Activated effector memory CD4-positive, alpha-beta T cell treated with Interleukin-2 at 50 U/mL for 16 hours (primary cell): Measurements from ENCODE around the gene APBA2.

Experiments
- DNase-seq: peaks from one replicate; pipeline ENCODE4 v3.0.0-alpha.2; 2020

APBA2 gene

DNA sequence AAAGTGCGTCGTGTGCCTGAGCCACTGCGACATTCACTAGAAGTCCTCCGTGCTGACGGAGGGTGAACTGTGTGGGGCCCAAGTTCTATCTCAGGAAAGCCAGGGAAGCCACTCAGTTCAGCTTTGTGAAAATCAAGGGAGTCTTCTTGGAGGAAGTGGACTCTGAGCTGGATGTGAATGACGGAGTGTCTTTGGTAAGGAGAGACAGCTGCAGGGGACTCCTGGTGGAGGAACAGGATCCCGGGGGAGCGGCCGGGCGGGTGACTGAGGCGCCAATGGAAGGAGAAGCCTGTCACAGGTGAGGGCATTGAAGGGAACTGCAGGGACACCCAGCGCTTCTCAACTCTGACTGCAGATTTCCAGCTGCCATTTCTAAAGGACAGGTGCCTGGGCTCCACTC lies 75.6 kb downstream of the APBA2 start:
- DNase-seq: no peak

DNA sequence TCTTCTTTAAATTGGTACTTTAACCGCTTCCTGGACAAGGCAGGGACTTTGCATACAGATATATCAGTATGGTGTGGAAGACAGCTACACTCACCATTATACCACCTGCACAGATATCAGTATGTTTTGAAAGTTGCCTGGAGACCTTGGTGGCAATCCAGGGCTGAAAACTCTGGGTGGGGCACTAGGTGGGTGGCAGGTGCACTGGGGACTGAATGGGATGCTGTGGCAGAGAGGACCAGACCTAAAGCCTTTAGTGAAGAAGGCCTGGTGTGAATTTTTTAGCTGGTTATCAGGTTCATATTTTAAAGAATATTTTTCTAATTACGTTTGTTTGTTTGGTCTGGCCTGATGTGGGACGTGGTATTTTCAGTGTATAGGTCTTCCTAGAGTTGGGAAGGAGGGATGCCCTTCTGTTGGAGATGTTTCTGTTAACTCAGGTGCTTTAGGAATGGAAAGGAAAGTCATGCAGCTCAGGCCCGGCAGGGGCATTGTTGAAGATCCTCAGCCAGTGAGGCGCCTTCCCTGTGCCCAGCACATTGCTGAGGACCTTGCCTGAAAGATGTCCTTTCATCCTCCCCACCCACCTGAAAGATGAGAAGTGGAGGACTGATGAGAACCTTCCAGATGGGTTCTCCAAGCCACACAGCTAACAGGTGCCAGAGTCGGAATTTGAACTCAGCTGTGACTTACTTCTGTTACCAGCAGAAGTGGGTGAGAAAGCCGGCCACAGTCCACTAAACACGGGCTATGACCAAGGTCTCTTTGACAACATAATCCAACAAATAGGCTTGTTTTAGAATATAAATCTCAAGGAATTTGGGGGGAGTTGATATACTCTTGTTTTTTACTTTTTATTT lies 77.3 kb downstream of the APBA2 start:
- no peak for DNase-seq

DNA sequence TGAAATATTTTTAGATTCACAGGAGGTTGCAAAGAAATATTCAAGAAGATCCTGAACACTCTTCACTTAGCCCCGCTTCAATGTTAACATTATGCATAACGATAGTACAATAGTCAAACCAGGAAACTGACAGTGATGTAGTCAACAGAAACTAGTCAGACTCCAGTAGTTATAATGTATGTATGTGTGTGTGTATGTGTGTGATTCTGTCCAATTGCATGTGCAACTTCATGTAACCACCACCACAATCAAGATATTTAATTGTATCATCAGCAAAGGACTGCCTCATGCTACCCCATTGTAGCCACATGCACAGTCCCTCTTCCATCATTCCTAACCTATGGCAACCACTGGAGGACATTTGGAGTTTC lies 77.9 kb downstream of the APBA2 start:
- DNase-seq: no peak

DNA sequence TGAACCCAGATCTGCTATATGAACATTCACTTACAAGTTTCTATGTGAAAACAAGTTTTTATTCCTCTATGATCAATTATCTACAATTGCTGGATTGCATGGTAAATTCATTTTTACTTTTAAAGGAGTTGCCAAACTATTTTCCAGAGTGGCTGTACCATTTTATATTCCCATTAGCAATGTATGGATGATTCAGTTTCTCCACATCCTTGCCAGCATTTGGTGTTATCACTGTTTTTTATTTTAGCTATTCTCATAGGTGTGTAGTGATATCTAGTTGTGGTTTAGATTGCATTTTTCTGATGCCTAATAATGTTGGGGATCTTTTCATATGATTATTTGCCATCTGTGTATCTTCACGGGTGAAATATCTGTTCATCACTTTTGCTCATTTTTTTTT lies 78.3 kb downstream of the APBA2 start:
- no peak for DNase-seq

DNA sequence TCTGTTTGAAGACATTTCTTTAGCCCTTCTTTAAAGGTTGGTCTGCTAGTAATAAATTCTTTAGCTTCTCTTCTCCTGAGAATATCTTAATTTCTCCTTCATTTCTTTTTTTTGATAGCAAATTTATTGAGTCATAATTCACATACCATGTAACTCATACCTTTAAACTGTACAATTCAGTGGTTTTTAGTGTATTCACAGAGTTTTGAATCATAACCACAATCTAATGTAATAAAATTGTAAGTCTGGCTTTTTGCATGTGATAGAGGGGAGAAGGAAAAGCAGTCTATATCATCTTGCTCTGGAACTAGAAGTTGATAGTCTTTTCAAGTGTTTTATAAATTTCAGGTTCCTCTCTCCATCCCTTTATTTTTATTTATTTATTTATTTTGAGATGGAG lies 81.3 kb downstream of the APBA2 start:
- DNase-seq: no peak

DNA sequence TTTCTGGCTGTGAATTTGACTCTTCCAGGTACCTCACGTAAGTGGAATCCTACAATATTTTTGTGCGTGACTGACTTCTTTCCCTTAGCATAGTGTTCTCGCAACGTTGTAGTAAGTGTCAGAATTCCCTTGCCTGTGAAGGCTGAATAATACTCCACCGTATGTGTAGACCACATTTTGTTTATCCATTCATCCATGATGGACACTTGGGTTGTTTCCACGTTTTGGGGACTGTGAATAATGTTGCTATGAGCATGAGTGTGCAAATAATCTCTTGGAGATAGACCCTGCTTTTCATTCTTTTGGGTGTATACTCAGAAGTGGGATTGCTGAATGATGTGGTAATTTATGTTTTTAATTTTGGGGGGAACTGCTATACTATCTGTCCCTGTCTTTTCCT lies 82.2 kb downstream of the APBA2 start:
- no peak for DNase-seq

DNA sequence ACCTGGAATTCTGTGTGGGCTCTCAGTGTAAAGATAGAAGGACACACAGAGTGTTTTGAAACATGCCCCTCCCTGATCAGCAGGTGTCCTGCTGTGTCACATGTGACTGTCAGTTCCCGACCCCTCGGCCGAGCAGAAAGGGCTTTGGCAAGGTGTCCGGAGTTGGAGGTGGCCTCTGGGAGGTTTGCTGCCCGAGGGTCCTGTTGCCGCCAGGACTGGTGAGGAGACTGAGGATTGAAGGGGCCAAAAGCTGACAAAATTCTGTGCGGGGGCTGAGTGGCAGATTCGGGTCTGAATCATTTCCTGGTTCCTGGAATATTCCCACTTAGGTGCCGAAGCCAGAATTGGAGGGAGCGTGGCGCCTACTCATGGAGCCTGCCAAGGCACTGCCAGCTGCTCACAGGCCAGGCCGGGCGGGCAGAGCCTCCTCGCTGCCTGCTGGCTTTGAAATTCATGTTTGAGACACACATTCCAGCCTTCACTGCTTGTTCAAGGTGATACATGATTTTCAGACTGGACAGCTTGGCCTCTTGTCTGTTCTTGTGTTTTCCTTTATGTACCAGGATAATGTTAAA lies 83.8 kb downstream of the APBA2 start:
- no peak for DNase-seq

DNA sequence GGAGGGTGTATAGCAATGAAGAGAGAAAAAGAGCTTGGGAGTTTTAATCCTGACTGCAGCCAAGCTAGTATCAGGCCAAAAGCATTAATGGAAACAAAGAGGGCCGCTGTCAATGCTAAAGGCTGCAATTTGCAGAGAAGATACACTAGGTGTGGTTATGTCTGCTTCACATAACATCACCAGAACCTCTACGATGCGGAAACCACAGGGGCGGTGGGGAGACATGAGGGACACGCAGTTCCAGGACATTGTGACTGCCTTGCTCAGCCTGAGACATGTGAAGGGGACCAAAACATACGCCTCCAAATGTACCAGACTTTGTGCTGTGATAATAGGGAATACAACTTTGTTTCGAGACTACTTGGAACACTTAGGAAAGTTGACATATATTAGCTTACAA lies 88.4 kb downstream of the APBA2 start:
- no peak for DNase-seq

DNA sequence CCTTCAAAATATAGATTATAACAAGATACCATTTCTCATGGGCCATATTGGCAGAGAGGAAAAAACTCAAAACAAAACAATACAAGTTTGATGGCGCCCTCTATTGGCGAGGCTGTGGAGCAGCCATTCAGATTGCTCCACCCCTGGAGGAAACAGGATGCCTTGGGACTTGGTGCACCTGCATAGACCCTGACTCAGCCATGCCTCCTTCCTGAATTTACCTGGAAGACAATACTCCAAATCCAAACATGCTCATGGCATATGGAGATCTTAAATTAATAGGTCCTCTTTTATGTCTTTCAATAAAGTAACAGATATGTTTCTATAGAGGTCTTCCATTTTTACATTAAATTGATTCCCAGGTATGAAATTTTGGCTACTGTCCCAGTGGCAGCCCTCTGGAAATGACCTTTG lies 90.0 kb downstream of the APBA2 start:
- DNase-seq: peak; percentile 36

DNA sequence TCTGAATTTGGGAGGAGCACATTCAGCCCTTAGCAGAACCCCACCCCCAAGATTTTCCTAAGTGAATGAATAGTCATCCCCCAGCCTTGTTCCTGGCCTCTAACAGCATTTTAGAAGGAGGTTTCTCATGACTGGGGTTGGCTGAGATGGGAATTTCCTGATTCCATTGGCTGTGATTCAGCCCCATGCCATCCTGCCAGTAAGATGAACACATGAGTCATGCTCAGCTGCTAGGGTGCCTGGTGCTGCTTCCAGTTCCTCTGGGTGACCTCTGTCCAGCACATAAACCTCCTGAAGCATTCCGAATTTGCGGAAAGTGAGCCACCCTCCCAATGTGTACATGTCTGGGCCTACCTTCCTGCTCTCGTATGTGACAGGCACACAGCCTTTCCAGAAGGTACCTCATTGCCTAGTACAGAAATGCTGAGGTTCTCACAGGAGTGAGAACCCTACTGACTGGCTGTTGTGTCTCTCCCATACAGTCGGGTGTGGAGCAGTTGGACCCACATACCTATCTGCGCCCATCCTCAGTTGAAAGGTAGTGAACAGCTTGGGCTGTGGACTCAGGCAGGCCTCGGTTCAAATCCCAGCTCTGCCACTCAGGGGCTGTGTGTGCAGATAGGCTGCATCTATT lies 91.7 kb downstream of the APBA2 start:
- no peak for DNase-seq

DNA sequence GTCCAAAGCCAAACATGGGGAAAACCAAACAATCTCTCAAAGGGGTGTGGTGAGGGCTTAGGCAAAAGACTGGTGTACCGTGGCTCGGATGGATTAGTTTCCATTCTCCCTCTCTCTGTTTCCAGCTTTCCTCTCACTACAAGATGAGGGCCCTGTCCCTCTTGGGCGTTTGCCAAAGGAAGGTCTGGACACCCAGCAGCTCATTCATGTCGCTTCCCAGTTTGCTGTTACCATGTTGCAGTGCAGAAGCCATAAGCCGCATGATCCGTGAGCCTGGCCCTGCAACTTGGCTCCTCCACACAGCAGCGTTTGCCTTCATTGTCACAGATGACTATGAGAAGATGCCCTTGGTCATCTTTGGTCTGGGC lies 92.2 kb downstream of the APBA2 start:
- no peak for DNase-seq

DNA sequence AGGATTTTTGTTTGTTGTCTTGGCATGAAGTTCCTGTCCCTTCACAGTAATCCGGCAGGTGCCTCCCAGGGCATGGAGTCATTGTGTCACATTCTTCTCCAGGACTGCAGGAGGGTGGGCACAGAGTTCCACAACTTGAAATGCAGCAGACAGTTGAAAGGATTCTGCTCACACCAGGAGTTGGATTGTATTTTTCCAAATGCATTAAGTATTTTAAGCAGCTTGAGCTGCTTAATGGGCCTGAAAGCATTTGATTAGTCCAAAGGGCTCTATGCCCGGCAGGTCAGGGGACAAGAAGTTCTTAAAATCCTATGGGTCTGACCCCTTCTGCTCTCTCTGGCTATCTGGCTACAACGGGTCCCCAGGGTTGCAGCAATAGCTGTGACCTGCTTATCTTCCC lies 92.9 kb downstream of the APBA2 start:
- DNase-seq: no peak

DNA sequence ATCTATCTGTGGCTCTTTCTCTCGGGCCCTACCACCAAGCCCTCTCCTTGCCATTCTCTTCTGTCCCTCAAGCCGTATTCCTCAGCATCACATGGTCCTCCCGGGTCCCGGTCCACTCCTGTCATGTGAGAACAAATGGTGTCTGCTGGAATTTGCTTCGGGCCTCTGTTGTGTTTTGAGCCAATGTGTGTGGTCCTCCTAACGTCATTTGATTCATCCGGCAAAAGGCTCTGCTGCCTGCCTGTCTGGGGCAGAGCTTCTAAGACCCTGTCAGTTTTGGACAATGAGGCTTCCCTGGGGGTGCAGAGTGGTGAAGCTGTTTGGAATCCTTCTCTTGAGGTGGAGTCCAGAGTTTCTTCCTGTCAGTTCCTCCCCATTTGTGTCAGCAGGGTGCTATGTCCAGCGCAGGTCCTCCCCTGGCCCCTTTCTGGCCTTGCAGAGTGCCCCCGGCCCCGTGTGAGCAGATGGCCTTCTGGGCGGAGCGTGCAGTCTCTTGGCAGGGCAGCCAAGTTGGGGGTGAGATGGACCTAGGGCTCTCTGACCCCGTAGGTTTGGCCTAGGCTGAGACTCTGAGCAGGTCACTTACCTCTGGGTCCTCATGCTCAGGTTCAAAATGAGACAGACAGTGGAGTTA lies 93.6 kb downstream of the APBA2 start:
- DNase-seq: no peak

DNA sequence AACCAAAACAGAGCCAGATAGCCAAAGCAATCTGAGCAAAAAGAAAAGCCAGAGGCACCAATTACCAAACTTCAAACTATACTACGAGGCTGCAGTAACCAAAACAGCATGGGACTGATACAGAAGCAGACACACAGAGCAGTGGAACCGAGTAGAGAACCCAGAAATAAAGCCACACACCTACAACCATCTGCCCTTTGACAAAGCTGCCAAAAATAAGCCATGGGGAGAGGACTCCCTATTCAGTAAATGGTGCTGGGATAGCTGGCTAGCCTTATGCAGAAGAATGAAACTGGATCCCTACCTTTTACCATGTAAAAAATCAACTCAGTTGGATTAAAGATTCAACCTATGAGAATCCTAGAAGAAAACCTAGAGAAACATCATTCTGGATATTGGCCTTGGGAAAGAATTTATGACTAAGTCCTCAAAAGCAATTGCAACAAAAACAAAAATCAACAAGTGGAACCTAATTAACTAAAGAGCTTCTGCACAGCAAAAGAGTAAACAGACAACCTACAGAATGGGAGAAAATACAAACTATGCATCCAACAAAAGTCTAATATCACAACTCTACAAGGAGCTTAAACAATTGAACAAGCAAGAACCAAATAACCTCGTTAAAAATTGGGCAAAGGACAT lies 95.1 kb downstream of the APBA2 start:
- DNase-seq: no peak

DNA sequence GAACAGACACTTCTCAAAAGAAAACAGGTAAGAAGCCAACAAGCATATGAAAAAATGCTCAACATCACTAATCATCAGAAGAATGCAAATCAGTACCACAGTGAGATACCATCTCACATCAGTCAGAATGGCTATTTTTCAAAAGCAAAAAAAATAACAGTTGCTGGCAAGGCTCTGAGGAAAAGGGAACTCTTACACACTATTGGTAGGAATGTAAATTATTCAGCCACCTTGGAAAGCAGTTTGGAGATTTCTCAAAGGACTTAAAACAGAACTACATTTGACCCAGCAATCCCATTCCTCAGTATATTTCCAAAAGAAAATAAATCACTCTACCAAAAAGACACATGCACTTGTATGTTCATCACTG lies 95.6 kb downstream of the APBA2 start:
- DNase-seq: no peak

DNA sequence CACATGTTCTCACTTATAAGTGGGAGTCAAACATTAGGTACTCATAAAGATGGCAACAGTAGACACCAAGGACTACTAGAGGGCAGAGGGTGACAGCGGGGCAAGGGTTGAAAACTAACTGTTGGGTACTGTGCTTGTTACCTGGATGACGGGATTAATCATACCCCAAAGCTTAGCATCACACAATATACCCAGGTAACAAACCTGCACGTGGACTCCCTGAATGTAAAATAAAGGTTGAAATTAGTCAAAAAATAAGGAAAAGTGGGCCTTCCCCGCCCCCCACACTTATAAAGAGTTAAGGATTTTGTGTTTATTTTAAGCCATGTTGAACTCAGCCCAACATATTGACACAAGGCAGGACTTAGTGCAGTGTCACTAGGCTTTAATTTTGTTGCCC lies 96.1 kb downstream of the APBA2 start:
- no peak for DNase-seq

DNA sequence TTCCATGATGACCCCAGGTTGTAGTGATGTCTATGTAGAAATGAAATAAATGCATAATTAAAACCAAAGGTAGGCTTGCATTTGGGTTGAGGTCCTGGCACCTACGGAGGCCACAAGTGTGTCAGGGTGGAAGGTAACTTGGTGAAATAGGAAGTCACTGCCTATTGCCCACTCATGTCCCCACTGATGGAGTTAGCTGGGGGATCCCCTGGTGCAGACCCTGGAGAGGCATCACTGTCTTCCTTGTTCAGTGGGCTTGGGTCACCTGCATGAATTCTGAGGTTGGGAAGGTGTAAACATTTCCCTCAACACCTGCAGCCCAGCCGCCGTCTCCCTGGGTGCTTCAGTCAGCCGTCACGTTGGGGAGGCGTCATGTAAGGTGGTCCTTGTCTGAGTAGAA lies 97.1 kb downstream of the APBA2 start:
- no peak for DNase-seq

DNA sequence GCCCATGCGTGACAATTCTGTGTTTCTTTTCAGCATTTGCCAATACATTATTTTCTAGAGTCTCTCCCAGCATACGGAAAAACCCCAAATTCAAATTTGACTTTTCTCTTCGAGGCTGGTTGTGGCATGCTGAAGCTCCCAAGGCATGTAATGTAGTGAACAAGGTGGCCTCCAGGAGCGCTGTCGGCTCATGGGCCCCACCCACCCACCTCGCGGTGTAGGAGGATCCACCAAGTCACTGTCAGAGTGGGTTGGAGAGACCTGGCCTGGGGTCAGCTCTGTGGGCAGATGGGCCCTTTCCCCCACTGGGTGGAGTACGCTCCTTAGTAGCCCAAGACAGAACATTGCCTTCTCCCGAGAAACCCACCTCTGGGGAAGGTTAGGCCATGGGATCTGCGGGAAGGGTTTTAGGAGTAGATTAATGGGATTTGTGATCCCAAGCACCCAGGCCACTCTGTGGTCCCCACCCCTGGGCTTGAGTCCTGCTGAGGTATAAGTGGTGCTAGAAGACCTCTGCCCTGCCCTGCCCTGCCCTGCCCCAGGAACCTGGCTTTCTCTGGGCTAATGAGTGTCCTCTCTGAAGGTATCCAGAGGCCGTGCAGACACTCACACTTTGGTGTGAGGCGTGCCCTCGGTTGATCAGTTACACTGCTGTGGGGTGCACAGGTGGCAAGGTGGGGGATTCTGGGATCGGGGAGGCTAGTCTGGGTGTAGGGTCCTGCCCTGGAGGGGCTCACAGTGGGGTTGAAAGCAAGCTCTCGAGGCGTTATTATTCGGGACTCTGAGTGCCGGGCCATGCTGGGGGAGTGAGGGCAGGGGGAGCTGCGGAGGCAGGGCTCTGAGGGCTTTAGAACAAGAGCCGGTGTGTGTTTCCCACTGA lies 97.9 kb downstream of the APBA2 start:
- no peak for DNase-seq

DNA sequence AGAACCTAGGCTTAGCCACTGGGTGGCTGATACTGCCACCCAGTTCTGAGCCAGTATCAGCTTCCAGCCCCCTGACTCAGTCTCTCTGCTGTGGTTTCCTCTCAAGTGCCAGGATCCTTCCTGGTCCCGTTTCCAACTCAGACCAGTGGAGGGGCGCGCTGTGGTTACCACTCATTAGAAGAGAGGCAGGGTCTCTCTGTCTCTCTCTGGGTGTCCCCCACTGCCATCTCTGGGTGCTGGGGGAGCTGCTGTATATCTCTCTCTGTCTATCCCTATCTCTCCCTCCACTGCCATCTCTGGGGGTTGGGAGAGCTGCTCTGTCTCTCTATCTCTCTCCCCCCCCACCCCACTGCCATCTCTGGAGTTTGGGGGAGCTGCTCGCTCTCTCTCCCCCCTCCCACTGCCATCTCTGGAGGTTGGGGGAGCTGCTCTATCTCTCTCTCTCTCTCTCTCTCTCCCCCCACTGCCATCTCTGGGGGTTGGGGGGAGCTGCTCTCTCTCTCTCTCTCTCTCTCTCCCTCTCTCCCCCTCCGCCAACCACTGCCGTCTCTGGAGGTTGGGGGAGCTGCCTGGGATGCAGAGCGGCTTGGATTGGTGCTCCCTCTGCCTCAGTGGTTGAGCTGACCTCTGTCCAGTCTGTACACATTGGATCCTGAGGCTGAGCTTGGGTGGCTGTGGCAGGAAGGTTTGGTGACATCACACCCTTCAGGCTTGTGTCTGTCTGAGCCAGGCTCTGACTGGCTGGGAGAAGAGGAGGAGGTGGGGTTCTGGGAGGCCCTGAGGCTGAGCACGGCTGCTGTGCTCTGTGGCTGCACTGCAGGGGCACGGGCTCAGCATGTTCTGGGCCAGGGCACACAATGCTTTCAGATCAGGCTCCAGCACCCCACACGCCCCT lies 98.9 kb downstream of the APBA2 start:
- no peak for DNase-seq

DNA sequence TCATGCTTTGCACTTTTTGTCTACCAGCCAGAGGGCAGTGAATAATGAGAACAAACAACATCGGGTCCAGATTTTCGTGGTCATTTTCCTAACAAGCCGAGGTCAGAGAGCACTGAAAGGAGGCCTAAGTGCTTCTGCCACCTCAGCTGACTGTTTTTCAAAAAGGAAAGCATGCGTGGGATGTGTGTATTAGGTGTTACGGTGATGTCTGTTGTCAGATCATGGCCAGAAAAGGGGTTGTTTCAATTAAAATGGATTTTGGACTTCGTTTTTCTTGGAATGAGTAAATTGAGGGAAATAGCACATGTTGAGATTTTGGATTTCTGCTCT lies 99.5 kb downstream of the APBA2 start:
- DNase-seq: no peak

DNA sequence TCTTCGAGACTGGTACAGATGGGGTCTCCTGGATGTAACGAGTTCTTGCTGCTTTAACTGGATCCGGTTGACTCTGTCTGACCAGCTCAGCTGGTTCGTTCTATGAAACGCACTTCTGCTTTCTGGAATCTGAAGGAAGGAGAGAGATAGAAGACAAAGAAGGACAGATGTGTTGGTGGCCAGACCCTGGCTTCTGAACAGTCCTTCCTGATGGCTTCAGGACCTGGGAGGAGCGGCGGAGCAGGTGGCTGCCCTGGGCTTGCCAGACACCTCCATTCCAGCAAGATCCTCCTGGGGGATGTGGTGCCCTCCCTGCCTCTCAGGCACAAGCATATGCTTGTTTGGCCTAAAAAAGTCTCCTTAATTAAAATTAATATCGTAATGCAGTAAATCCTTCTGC lies 99.9 kb downstream of the APBA2 start:
- no peak for DNase-seq

DNA sequence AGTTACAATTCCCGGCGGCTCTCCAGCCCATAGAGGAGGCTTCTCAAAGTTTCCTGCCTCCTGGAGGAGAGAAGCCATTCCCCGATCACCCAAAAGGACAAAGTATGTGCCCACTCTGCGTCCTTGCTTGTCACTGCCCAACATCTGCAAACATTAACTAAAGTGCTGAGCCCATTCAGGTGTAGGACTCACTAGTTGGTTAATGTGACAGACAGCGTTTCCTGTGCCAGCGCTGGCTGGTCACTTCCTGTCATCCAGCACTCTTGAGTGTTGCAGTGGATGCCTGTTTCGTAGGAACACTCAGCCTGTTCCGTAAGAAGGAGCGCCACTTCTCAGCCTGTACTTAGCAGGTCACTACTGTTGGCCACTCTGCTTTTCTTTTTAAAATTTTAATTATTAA lies 100.3 kb downstream of the APBA2 start:
- no peak for DNase-seq
